Epithelial cell of proximal tubule (primary cell): ENCODE data around the gene GABRB3. TPM values are rescaled to one million over a fixed set of nuclear protein-coding genes. Genes with fewer than 3 reads are reported as not detected.
"Not testable (repeated sequence)": the region's sequence is repeated elsewhere in the genome, so short reads cannot be mapped to it uniquely, and the experiment has no call there.

ENCODE experiments used
- DNase-seq: peaks from one replicate; pipeline ENCODE4 v3.0.0-alpha.2; 2011; ENCODE audit warnings: low read depth
- H3K4me3 ChIP-seq: 2 replicates; pipeline ENCODE4 v1.5.1; 2011; ENCODE audit warnings: low read depth, mild to moderate bottlenecking, low read length
- CTCF ChIP-seq: conservative IDR thresholded peaks from 2 replicates; pipeline ENCODE4 v1.5.1; 2012; ENCODE audit warnings: low read depth, mild to moderate bottlenecking, low read length
- total RNA-seq: library from RNA; depleted of rRNA; stranded (reverse); fragments of >200 nt; gene quantifications from 2 replicates; pipeline ENCODE4 v1.2.3, GENCODE V29; 2015

Gene GABRB3
- total RNA-seq, 1 donor from 2014 or later = 0.58 TPM

- no peak overlapping the region for H3K4me3 ChIP-seq
- no peak for TF ChIP-seq CTCF
- no peak for DNase-seq
These were observed 50.2 kb downstream of the GABRB3 start for GRCh38 chr15:26722621-26723160.

GRCh38 chr15:26721232-26721967 lies 51.5 kb downstream of the GABRB3 start:
- TF ChIP-seq CTCF = no peak
- no peak overlapping the region for H3K4me3 ChIP-seq
- DNase-seq = no peak

DNA sequence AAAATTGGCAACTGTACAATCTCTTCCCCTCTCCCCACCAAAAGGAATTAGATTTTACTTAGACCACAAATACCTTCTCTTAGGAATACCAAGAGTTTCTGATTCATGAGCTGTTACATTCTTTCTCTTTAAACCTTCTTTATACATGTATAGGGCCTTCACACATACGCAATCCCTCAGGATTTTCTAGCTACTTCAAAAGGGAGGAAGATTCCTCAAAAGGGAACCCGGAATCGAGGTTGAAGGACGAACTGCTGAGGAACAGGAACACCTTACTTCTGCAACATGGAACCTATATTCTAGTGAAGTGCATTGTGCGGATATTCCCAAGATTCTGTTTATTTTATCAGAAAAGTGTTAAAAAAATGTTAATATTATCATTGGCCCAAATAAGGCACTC lies 52.3 kb downstream of the GABRB3 start:
- TF ChIP-seq CTCF = no peak
- DNase-seq = no peak

DNA sequence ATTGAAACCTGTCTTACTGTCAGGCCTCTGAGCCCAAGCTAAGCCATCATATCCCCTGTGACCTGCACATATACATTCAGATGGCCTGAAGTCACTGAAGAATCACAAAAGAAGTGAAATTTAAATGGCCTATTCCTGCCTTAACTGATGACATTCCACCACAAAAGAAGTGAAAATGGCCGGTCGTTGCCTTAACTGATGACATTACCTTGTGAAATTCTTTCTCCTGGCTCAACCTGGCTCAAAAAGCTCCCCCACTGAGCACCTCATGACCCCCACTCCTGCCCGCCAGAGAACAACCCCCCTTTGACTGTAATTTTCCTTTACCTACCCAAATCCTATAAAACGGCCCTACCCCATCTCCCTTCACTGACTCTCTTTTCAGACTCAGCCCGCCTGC lies 53.0 kb downstream of the GABRB3 start:
- not testable (repeated sequence) for H3K4me3 ChIP-seq, DNase-seq

More for the DNA sequence above, 52.3 kb downstream of the GABRB3 start:
- no peak overlapping the region for H3K4me3 ChIP-seq

- no peak for DNase-seq
These were observed 56.8 kb downstream of the GABRB3 start for GRCh38 chr15:26716069-26716468.

GRCh38 chr15:26713498-26713897 lies 59.4 kb downstream of the GABRB3 start:
- TF ChIP-seq CTCF = no peak
- DNase-seq = no peak
- no peak overlapping the region for H3K4me3 ChIP-seq

More at GRCh38 chr15:26716069-26716468, 56.8 kb downstream of the GABRB3 start:
- TF ChIP-seq CTCF = no peak
- H3K4me3 ChIP-seq = no peak overlapping the region

DNA sequence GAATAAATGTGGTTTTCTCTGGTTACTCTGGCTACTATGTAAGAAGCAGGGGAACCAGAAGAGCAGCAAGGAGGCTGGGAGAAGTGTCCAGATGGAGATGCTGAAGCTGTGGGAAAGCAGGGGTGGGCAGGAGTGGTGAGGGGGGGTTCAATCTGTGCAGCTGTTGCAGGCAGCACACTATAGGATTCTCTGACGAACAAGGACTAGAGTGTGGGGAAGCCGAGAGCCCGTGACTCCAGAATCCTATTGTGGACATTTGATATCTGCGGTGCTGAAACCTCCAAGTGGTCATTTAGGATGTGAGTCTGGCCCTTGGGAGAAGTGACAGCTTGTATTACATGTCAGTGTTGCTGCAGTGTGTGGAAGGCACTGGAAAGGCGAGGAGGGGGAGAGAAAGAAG lies 60.5 kb downstream of the GABRB3 start:
- no peak for TF ChIP-seq CTCF
- no peak for DNase-seq
- H3K4me3 ChIP-seq = no peak overlapping the region
